Hematopoietic multipotent progenitor cell treated with erythropoietin and hydrocortisone succinate and interleukin-3 and kit ligand, for 4 days (in vitro differentiated cells): ENCODE data around the gene DTX3L.

ENCODE experiments used
- DNase-seq: peaks from one replicate; pipeline ENCODE4 v3.0.0-alpha.2; 2015

Gene DTX3L

DNA sequence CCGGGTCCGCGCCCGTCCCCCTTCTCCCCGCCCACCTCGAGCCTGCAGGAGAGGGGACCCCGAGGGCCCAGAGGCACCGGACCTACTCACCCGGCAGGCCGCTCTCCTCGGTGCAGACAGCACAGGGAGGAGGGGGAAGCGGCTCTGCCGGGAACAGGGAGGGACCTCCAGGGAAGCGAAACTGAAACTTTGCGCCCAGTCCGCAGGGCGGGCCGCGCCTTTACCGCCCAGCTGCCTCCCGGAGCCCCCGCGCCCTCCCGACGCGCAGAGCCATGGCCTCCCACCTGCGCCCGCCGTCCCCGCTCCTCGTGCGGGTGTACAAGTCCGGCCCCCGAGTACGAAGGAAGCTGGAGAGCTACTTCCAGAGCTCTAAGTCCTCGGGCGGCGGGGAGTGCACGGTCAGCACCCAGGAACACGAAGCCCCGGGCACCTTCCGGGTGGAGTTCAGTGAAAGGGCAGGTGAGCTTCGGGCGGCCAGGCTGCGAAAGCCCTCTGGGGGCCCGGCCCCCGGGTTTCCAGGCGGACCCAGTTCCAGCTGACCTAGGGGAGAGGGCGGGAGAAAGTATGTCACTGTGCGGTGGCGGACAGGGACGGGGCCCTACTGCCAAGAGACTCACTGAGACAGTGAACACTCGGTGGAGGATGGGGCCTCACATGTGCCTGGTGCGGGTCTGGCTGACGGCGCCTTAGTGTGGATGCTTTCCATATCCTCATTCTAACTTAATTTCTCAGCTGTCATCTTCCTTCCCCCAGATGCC, at the start of gene DTX3L, which contains the start of gene PARP9:
Gene DTX3L (plus strand): TSS at position 184 of the 758 bp plus-strand sequence. CDS start 89 bp downstream, at position 273.
Gene PARP9 (minus strand): TSS at position 146 of the 758 bp plus-strand sequence. CDS start 4,680 bp downstream, outside the sequence.
- peak; percentile 92 for DNase-seq

DNA sequence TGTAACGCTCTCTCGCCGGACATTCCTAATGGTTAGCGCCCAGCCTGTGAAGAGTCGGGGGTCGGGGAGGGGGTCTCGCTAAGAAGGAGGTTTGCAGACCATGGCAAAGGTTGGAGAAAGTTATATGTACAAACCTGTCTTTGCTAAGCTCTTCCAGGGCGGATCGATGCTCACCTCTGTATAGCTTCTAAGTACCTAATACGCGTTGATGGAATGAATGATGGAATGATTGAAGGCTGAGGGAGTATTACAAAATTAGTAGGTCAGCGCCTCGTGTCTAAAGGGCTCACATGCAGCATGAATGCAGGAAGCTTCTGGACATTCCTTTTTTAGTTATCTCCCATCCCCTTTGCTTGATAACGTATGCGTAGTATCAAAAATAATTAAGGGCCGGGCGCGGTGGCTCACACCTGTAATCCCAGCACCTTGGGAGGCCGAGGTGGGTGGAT, 49.1 kb upstream of the DTX3L start:
- DNase-seq: no peak

DNA sequence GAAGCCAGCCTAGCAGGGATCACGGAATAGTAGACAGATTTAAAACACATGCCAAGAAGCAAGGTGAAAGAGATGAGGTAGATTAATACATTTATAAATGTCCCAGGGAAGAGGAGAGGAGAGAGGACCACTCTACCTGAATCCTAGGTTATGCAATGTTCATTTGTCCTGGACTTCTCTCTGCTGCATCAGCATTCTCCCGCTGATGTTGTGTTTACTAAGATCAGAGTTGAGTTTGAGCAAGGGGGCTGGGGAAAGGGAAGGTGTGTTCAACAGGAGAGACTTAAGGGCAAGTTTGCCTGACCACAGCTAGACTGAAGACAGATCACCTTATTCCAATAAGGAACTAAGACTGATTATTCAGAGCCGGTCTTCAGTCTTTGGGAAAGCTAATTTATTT, 48.3 kb upstream of the DTX3L start:
- no peak for DNase-seq

DNA sequence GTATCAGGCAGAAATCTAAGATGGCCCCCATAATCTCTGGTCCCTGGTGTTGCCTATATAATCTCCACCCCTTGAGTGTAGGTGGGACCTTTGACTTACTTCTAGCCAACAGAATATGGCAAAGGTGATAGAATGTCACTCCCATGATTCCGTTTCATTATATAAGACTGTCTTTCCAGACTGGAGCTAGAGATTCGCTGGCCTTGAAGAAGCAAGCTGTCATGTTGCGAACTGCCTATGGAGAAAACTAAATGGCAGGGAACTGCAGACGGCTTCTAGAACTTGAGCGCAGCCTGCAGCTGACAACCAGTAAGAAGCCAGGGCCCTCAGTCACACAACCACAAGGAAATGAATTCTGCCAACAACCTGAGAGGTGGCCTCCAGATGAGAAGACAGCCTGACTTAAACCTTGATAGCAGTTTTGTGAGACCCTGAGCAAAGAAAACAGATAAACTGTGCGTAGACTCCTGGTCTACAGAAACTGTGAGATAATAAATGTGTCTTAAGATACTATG, 47.2 kb upstream of the DTX3L start:
- DNase-seq: peak; percentile 50

DNA sequence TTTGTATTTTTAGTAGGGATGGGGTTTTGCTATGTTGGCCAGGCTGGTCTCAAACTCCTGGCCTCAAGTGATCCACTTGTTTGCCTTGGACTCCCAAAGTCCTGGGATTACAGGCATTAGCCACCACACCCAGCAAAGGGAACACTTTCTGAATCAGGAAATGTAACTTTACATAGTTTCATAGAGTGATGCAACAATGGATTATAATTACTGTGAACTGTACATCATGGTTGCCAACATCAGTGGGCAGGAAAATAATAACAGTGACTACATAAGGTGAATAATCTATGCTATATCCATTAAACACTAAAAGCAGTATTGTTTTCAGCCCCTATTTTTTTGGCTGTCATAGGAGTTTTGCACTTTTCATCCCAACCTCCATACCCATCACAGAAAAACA, 44.4 kb upstream of the DTX3L start:
- DNase-seq: no peak

DNA sequence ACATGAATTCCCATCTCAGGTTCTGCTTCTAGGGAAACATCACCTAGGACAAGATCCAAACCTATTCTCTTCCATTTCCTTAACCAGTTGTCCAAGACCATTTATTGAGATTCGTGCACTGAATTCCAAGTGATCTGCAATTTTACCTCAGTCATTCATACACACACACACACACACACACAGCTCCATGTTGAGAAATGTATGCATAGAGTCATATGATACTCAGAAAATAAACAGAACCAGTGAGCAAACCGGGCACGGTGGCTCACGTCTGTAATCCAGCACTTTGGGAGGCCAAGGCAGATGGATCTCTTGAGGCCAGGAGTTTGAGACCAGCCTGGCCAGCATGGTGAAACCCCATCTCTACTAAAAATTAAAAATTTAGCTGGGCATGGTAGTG, 43.3 kb upstream of the DTX3L start:
- no peak for DNase-seq

DNA sequence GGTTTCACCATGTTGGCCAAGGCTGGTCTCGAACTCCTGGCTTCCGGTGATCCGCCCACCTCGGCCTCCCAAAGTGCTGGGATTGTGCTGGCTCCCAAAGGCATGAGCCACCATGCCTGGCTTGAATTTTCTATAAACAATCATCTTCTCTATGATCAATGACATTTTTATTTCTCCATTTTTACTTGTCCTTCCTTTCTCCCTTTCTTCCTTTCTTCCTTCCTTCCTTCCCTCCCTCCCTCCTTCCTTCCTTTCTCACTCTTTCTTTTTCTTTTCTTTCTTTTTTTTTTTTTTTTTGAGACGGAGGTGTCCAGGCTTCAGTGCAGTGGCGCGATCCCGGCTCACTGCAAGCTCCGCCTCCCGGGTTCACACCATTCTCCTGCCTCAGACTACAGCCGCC, 40.8 kb upstream of the DTX3L start:
- DNase-seq: no peak

DNA sequence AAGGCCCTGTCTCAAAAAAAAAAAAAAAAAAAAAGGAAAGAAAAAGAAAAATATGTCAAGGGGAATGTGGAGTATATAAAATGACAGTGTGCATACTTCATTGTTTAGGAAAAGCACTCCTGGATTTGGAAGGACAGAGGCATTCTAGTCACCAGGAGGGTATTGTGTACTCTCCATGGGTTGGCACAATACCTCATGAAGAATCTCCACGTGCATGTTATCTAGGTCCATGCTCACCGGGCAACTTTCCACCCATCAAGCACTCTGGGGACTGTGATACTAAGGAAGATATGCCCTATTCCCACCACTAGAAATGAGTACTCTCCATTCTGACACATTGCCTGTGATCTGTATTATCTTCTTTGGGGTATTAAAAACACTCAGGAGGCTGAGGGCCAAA, 34.0 kb upstream of the DTX3L start:
- no peak for DNase-seq

DNA sequence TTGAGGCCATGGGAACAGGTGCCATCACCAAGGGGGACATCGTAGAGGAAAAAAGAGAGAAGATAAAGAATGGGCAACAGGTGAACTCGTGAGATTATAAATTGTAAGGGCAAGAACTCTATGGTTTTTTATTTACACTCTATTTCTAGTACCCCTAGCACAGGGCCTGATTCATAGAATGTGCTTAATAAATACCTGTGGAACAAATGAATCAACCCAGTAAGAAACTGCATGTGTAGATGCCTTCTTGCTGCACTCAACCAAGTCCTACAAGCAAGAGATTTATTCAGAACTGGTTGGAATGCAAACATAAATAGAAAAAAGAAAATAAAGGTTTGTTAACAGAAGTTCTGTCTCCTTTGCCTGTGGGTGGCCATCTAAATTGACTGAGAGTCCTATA, 30.7 kb upstream of the DTX3L start:
- no peak for DNase-seq

DNA sequence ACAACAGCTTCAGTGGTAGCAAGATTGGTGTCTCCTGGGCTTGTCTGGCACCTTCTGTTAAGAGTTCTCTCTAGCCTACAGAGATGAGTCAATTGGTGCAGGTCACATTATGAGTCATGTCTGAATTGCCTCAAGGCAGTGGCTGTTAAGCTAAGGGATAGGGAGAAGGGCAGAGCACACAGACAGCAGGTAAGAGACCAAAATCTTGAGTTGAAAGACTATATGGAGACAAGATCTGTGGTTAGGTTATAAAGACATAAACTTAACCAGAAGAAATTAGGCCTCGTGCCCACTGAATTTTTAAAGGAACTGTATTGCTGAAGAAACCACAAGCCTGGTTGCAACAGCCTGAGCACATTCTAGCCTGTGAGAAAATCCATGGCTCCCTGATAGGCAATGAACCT, 30.2 kb upstream of the DTX3L start:
- peak; percentile 79 for DNase-seq

DNA sequence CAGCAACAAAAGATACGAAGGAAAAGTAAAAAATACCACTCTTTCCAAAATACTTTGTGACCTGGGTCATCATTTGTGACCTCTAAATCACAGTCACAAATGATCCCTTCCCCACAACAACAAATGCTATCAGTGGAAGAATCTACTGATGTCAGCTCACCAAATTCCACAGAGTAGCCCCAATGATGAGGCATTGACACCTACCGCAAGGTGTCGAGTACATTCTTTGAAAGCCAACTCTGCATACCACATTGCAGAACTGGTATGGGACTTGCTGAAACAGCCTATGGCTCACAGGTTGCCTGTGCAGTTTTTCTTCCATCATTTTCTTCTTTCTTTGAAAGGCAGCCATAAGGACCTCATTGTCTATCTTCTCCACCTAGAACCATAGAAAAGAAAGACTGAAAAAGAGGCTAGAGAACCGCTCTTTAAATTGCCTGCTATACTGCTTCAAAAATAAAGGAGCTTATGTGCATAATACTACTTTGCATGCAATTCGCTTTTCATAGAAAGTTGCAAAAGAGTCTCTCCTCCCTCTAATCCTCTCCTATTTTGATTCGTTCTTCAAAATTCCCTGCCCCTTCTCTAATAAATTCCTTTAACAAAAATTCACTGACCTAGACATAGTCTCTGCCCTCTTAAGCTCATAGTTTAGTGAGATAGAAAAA, 28.0 kb upstream of the DTX3L start:
- no peak for DNase-seq

DNA sequence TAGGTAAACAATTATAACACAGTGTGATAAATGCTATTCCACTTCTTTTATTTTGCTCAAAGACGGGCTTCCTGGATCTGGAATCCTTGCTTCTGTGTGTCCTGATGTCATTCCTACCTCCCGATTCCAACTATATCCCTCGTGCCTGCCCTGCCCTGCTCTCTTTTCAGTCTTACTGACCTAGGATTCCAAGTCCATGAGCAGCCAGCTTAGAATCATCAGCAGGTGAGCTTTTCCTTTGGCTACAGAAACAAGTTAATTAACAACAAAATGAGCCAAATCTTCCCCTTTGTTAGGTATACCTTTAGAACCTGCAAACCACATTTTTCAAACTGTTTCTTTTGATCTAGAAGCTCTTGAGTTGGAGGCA, 27.5 kb upstream of the DTX3L start:
- no peak for DNase-seq

DNA sequence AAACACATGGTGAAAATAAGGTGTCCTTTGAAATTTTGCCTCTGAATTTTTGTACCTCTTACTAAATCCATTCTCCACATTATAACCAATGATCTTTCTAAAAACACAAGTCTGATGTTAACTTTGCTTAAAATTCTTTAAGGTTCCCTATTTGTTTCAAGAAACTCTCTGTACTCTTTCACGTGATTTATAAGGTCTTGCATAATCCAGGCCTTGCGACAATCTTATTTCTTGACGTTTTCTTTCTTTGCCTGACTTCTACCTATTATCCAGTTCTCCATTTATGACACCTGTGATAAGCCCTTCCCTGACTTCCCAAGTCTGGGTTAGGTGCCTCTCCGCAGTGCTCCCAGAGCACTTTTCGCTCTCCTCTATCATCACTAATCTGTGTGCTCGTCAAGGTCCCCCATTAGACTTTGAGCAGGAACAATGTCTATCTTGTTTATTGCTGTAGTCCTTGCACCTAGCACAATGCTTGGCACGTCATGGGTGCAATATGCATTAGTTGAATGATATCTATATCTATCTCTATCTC, 25.1 kb upstream of the DTX3L start:
- peak; percentile 42 for DNase-seq

DNA sequence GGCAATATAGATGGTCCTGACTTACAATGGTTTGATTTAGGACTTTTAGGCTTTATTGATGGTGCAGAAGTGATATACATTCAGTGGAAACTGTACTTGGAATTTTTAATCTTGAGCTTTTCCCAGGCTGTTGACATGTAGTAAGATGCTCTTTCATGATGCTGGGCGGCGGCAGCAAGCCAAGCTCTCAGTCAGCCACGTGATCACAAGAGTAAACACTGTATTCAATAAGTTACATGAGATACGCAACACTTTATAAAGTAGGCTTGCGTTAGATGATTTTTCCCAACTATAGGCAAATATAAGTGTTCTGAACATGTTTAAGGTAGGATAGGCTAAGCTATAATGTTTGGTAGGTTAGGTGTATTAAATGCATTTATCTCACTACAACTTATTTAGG, 18.0 kb upstream of the DTX3L start:
- DNase-seq: no peak

DNA sequence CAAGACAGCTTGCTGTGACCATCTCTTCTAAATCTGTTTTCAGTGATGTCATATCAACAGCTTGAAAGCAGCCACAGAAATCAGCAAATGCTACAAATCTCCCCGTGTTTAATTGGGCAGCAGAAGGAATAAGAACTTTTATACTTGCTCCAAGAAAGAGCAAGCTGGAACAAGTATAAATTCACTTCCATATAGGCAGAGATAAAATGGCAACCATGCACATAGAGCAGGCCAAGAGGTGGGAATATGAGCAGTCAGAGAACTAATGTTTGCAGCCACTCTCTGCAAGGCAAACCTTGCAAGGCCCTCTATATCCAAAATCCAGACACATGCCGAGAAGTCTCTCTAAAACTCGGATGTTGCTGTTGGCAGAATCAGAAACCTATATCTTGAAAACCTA, 16.1 kb upstream of the DTX3L start:
- DNase-seq: no peak

DNA sequence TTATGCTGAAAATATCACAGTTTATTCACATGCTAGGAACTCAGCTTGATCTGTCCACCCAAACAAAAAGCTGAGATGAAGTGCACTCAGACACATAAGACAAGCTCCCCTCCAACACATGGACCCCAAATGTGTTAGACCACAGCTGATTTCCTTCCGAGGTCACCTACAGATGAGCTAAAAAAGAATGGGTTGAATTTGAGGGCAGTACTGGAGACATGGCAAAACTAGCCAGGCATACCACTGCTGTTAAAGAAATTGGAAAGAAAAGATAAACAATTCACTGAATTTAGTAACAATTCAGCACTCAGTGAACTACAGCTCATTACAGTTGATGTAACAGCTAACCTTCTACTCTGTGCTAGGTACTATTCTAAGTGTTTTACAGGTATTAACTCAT, 15.5 kb upstream of the DTX3L start:
- no peak for DNase-seq

DNA sequence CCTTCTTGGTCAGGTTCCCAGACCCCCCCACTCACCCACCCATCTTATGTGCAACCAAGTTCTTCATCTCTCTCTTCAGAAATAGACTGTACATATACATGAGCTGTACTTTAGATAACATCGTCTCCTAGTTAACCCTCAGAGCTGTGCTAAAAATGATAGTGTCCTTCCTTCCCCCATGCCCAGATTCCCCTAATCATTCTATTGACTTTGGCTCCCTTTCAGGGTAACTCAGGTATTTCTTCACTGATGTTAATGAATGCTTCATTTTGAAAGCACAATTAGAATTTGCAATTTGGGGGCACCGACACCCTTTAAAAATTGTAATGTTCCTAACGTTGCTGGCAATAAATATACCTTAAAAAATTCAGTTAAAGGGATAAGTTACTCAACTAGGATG, 11.0 kb upstream of the DTX3L start:
- DNase-seq: no peak

DNA sequence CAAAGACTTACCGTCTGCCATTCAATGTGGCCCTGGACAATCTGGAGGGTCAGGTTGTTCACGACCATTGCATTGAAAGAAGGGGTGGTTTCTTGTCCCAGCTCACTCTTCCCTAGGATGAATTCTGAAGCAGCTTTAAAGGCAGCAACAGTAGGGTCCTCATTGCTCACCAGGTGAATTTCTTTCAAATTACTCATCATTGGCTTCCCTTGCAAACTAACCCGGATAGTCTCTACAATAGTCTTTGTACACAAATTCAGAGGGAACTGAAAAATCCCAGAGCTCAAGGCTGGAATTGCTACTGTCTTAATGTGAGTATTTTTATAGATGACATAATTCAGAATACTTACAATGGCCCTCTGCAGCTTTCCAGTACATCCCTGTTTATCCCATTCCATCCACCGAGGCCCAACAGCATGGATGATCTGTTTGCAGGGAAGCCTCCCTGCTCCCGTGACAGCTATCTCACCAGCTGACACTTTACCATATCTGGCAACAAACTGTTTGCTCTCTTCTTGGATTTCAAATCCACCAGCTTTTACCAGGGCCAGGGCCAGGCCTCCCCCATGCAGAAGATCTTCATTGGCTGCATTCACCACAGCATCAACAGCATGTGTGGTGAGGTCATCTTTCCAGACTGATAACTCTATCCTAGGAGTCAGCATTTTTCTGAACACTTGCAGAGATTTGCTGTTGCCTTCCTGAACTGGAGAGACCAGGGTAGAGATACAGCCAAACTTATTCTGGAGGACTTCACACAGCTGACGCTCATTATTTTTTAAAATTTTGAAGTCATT, 8.7 kb upstream of the DTX3L start:
- no peak for DNase-seq

DNA sequence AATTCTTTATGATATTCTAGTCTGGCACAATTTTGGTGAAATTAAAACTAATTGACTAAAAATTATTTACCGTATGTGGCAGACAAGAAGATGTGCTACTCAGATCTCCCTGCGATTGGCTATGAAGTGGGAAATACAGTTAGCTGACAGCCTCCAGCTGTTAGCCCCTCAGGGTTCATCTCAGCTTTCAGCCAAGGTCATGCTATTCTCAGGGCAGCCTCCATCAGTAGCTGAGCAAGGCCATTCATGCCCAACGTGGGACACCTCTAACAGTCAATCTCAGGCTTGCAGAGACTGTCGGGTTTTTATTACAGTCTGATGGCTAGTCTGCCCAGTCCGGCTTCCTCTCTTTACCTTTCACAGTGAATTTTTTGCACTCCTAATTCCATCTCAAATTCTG, 6.8 kb upstream of the DTX3L start:
- no peak for DNase-seq

DNA sequence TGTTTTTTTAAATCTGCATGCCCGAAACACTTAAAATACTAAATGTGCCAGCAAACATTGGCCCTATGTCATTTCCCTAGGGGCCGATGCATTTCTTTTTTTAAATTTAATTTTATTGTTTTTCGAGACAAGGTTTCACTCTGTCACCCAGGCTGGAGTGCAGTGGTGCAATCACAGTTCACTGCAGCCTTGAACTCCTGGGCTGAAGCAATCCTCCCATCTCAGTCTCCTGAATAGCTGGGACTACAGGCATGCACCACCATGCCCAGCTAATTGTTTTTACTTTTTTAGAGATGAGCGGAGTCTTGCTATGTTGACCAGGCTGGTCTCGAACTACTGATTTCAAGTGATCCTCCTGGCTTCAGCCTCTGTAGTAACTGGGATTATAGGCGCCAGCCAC, 5.5 kb upstream of the DTX3L start:
- no peak for DNase-seq

DNA sequence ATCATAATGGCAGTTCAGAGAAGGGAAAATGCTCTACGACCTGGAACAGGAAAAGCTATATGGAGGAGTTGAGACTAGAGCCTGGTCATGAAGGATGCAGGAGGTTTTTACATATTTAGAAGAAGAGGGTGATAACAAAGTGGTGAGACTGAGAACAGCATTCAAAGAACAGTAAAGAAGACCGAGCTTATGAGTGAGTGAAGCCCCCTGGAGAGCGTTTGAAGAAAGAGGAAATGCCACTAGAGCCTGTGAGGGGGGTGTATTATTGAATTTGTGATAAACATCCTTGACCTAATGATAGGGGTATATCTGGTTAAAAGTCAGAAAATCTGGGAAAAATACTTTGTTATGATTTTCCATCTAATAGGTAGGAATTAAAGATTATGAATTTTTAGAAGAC, 4.2 kb upstream of the DTX3L start:
- DNase-seq: peak; percentile 31

DNA sequence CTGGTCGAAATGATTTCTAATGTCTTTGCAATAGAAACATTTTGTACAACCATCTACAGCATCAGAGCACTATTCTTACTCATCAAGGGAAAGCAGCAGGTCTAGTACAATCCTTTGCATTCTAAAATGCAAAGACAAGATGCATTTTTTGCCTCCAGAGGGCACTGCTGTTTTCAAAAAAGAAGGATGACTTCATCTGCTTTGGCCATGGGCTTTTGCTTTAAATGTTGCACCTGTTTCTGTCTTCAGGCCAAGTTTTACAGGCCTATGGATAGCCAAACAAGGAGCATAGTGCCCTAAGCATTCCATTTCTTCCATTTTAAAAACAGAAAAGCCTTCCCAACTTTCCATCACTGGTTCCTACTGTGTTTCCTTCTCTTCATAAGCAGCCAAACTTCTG, 3.5 kb upstream of the DTX3L start:
- peak; percentile 86 for DNase-seq
